T-cell (primary cell): ENCODE data around the gene ZBTB17. TPM values are rescaled to one million over a fixed set of nuclear protein-coding genes. Genes with fewer than 3 reads are reported as not detected.

Experiments
- ATAC-seq, 4 experiments: fragments of 200-7000 bp in 3 of 4; fragments of 150-1000 bp in 1 of 4; cut with Tn5 transposase; replicated peaks in 1 of 4; 1 replicate in 3 of 4; 2 replicates in 1 of 4; pipeline ENCODE4 v1.10.0; 2021; ENCODE audit warnings: moderate library complexity in 3 of 4, mild to moderate bottlenecking in 2 of 4, moderate number of reproducible peaks in 1 of 4
- CTCF ChIA-PET, 2 donors: fragments of 300-600 bp; sonication (Branson Sonifier 250); formaldehyde crosslinking; loops; one replicate each; lab custom pipeline; 2022; ENCODE audit warnings: antibody characterized with exemption in 2 of 2; lab: Charles Lee
- POLR2A ChIA-PET, 2 donors: fragments of 300-600 bp; sonication (Branson Sonifier 250); formaldehyde crosslinking; loops; one replicate each; lab custom pipeline; 2022; ENCODE audit warnings: antibody characterized with exemption in 2 of 2; lab: Charles Lee
- DNase-seq, 35 experiments: peaks; one replicate each; pipeline versions ENCODE4 v3.0.0 to v3.0.0-alpha.2; 2013 to 2023
- H3K27ac ChIP-seq: one replicate; pipeline ENCODE4 v1.5.1; 2013; ENCODE audit warnings: low read length
- H3K27me3 ChIP-seq, 2 experiments: replicated peaks in 1 of 2; 1 replicate in 1 of 2; 2 replicates in 1 of 2; pipeline versions ENCODE4 v1.6.1 to v1.7.0; 2013; ENCODE audit warnings: low read length in 1 of 2, mixed read lengths in 1 of 2; ENCODE audit not compliant: control insufficient read depth in 2 of 2, insufficient read depth in 2 of 2; ENCODE audit errors: extremely low read depth in 1 of 2
- H3K36me3 ChIP-seq, 2 donors: 1 replicate in 1 of 2; 2 replicates in 1 of 2; pipeline versions ENCODE4 v1.6.1 to v1.7.0; 2013; ENCODE audit warnings: low read length in 1 of 2; ENCODE audit not compliant: control insufficient read depth in 2 of 2, insufficient read depth in 1 of 2; ENCODE audit errors: extremely low read depth in 1 of 2
- H3K4me1 ChIP-seq, 2 experiments: 1 replicate in 1 of 2; 2 replicates in 1 of 2; pipeline versions ENCODE4 v1.6.1 to v1.7.0; 2013; ENCODE audit warnings: low read length in 2 of 2, mixed read lengths in 1 of 2; ENCODE audit not compliant: insufficient read depth in 2 of 2, control insufficient read depth in 1 of 2; ENCODE audit errors: extremely low read depth in 1 of 2
- H3K4me3 ChIP-seq, 2 donors: 1 replicate in 1 of 2; 2 replicates in 1 of 2; pipeline versions ENCODE4 v1.5.1 to v1.7.0; 2013; ENCODE audit warnings: mild to moderate bottlenecking in 2 of 2, low read length in 1 of 2, moderate library complexity in 1 of 2; ENCODE audit not compliant: control insufficient read depth in 1 of 2; ENCODE audit errors: extremely low read depth in 1 of 2
- H3K9me3 ChIP-seq: 2 replicates; pipeline ENCODE4 v1.7.0; 2013
- H3K27ac Mint-ChIP-seq, 2 donors: one replicate each; pipeline ENCODE4 v1.8.0; 2020 to 2021; ENCODE audit warnings: mild to moderate bottlenecking in 2 of 2, mixed read lengths in 2 of 2
- H3K27me3 Mint-ChIP-seq, 2 donors: one replicate each; pipeline ENCODE4 v1.8.0; 2021 to 2022; ENCODE audit warnings: mixed read lengths in 2 of 2
- H3K36me3 Mint-ChIP-seq: one replicate; pipeline ENCODE4 v1.8.0; 2021; ENCODE audit warnings: mixed read lengths
- H3K4me1 Mint-ChIP-seq, 3 donors: one replicate each; pipeline ENCODE4 v1.8.0; 2020 to 2022; ENCODE audit warnings: mixed read lengths in 3 of 3, mild to moderate bottlenecking in 1 of 3
- H3K4me3 Mint-ChIP-seq, 3 donors: one replicate each; pipeline ENCODE4 v1.8.0; 2020 to 2022; ENCODE audit warnings: mild to moderate bottlenecking in 3 of 3, mixed read lengths in 3 of 3, moderate library complexity in 3 of 3
- H3K9me3 Mint-ChIP-seq, 3 donors: one replicate each; pipeline ENCODE4 v1.8.0; 2020 to 2022; ENCODE audit warnings: mixed read lengths in 3 of 3
- WGBS: methylation state at CpG from one replicate; pipeline ENCODE4 v1.1.5; 2013; ENCODE audit warnings: missing lambda C conversion rate; ENCODE audit not compliant: insufficient coverage; 5-methylcytosine and 5-hydroxymethylcytosine counted together
- total RNA-seq, 35 experiments: library from RNA in 6 of 35; stranded (reverse) in 6 of 35; fragments of 120-200 nt in 1 of 35; gene quantifications; one replicate each; pipeline versions ENCODE4 v1.2.1 to v1.2.4 and lab custom pipeline; 2013 to 2026

Gene ZBTB17
- total RNA-seq, 5 donors from 2014 or later (not counting 1 experiment from before 2014, with no cell fraction given), result 66.6 to 82.6 (median 78.3) TPM

DNA sequence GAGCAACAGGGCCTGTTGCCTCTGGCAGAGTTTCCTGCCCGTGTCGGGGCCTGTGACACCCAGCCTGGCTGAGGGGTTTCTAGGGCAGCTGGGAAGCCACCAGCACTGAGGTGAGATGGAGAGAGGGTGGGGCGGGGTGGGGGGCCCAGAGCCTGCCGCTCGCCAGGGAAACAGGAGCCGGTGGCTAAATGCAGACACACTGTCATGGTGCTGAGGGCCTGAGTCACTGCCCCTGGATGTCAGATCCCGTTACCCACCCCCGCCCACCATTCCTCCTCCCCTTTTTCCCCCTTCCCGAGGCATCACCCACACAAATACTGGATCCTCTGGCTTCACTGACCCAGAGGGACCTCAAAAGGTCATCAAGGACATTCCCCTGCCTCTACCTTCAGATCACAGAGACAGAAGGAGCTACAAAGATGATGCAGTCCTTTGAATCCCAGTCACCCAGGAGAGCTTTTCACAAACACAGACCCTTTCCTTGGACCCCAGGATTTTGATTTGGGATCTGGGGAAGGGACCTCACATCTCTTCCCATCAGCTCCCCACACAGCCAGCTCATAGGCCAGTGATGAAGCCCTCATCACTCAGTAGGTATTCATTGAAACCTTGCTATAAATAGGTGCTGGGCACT, 43.9 kb upstream of the ZBTB17 start:
- H3K27ac Mint-ChIP-seq, result no peak overlapping the region
- Histone ChIP-seq H3K36me3 (no peaks in the 10 kb centered on the region), H3K4me1 (no peaks in the 10 kb centered on the region), H3K9me3 (no peaks in the 10 kb centered on the region), H3K27ac (no peak overlapping the region), H3K27me3 (peaks cover 0 to 37% of the 10 kb centered on the region in 2 experiments), H3K4me3 (no peak overlapping the region)
- no peaks in the 10 kb centered on the region for H3K36me3 Mint-ChIP-seq
- DNase-seq (no peak), ATAC-seq (no peak)
- ChIA-PET POLR2A (no interaction called here), CTCF (interaction anchor here in 1 of 2 donors (0.5 kb wide), 1 partner anchor 932 kb away, joined by 3 read pairs; no protein-coding TSS in a partner anchor)
- H3K4me1 Mint-ChIP-seq, result no peaks in the 10 kb centered on the region
- peaks cover 0 to 17% of the 10 kb centered on the region in 2 donors for H3K27me3 Mint-ChIP-seq
- H3K4me3 Mint-ChIP-seq, result no peak overlapping the region
- no peaks in the 10 kb centered on the region for H3K9me3 Mint-ChIP-seq
- 74% methylated on average over 6 of the region's 9 CpGs for whole genome bisulfite sequencing

- Mint-ChIP-seq H3K4me1 (peaks cover 0 to 1% (median 0%) of the 10 kb centered on the region in 3 donors), H3K9me3 (no peaks in the 10 kb centered on the region), H3K4me3 (no peak overlapping the region), H3K27ac (no peak overlapping the region), H3K36me3 (no peaks in the 10 kb centered on the region), H3K27me3 (peaks cover 0 to 22% of the 10 kb centered on the region in 2 donors)
- Histone ChIP-seq H3K9me3 (no peaks in the 10 kb centered on the region), H3K27ac (no peak overlapping the region), H3K4me3 (no peak overlapping the region), H3K36me3 (no peaks in the 10 kb centered on the region), H3K27me3 (peaks cover 0 to 42% of the 10 kb centered on the region in 2 experiments), H3K4me1 (no peaks in the 10 kb centered on the region)
- ATAC-seq (no peak), DNase-seq (no peak)
- ChIA-PET POLR2A (interaction anchor here in 1 of 2 donors (0.6 kb wide), 1 partner anchor 55 kb away, joined by 3 read pairs; no protein-coding TSS in a partner anchor), CTCF (interaction anchor here in 1 of 2 donors (0.5 kb wide), 1 partner anchor 103 kb away, joined by 7 read pairs; no protein-coding TSS in a partner anchor)
- 90% methylated on average over 19 of the region's 23 CpGs for whole genome bisulfite sequencing
Observed at GRCh38 chr1:16018749-16019643, 43.1 kb upstream of the ZBTB17 start.

- POLR2A ChIA-PET, result interaction anchor here in 1 of 2 donors (0.6 kb wide), 1 partner anchor 54 kb away, joined by 3 read pairs; no protein-coding TSS in a partner anchor
- no peak overlapping the region for H3K27ac Mint-ChIP-seq
- H3K27me3 Mint-ChIP-seq, result peaks cover 0 to 25% of the 10 kb centered on the region in 2 donors
- peaks cover 0 to 1% (median 0%) of the 10 kb centered on the region in 3 donors for H3K4me1 Mint-ChIP-seq
- Histone ChIP-seq H3K4me3 (no peak overlapping the region), H3K4me1 (peaks cover 0 to under 1% of the 10 kb centered on the region in 2 experiments), H3K27me3 (peaks cover 0 to 45% of the 10 kb centered on the region in 2 experiments), H3K36me3 (no peaks in the 10 kb centered on the region), H3K9me3 (no peaks in the 10 kb centered on the region), H3K27ac (no peak overlapping the region)
- no peak overlapping the region for H3K4me3 Mint-ChIP-seq
- H3K36me3 Mint-ChIP-seq, result no peaks in the 10 kb centered on the region
- H3K9me3 Mint-ChIP-seq, result no peaks in the 10 kb centered on the region
- CTCF ChIA-PET, result interaction anchor here in 1 of 2 donors (0.5 kb wide), 1 partner anchor 102 kb away, joined by 7 read pairs; no protein-coding TSS in a partner anchor
- no peak for ATAC-seq
- DNase-seq, result no peak
- WGBS, result 60% methylated on average over 1 of the region's 4 CpGs
Observed at GRCh38 chr1:16018308-16018707, 42.4 kb upstream of the ZBTB17 start.

- peaks cover 0 to 52% of the 10 kb centered on the region in 2 experiments for H3K27me3 ChIP-seq
- no peak for DNase-seq
- CTCF ChIA-PET, result no interaction called here
- 85% methylated on average over 30 of the region's 37 CpGs for WGBS
- peaks cover 0 to 7% of the 10 kb centered on the region in 2 experiments for H3K4me1 ChIP-seq
- POLR2A ChIA-PET, result no interaction called here
- no peaks in the 10 kb centered on the region for H3K9me3 ChIP-seq
- H3K27me3 Mint-ChIP-seq, result peaks cover 0 to 25% of the 10 kb centered on the region in 2 donors
- no peaks in the 10 kb centered on the region for H3K36me3 Mint-ChIP-seq
- H3K4me3 Mint-ChIP-seq, result no peak within 1 kb of the TSS
- peaks cover 0 to 2% (median under 1%) of the 10 kb centered on the region in 3 donors for H3K4me1 Mint-ChIP-seq
- no peak within 1 kb of the TSS for H3K27ac ChIP-seq
- ATAC-seq, result no peak
- H3K4me3 ChIP-seq, result no peak within 1 kb of the TSS
- no peaks in the 10 kb centered on the region for H3K9me3 Mint-ChIP-seq
- no peak within 1 kb of the TSS for H3K27ac Mint-ChIP-seq
- no peaks in the 10 kb centered on the region for H3K36me3 ChIP-seq
Observed at GRCh38 chr1:16017461-16018303, 41.8 kb upstream of the ZBTB17 start, which contains the start of gene HSPB7. HSPB7 (minus strand) TSS chr1:16018043; CDS start chr1:16017963, 80 bp downstream.

GRCh38 chr1:16017076-16017460, 41.2 kb upstream of the ZBTB17 start:
- WGBS, result 89% methylated on average over 3 of the region's 10 CpGs
- CTCF ChIA-PET, result interaction anchor here in 1 of 2 donors (0.5 kb wide), 1 partner anchor 16 kb away, joined by 3 read pairs; no protein-coding TSS in a partner anchor

More at GRCh38 chr1:16017076-16017460, 41.2 kb upstream of the ZBTB17 start:
- Histone ChIP-seq H3K36me3 (no peaks in the 10 kb centered on the region), H3K27me3 (peaks cover 0 to 55% of the 10 kb centered on the region in 2 experiments), H3K27ac (no peak overlapping the region), H3K9me3 (no peaks in the 10 kb centered on the region), H3K4me3 (no peak overlapping the region), H3K4me1 (peaks cover 3 to 13% of the 10 kb centered on the region in 2 experiments)
- DNase-seq (no peak), ATAC-seq (no peak)
- Mint-ChIP-seq H3K9me3 (no peaks in the 10 kb centered on the region), H3K36me3 (no peaks in the 10 kb centered on the region), H3K4me3 (no peak overlapping the region), H3K4me1 (peaks cover 4 to 7% (median 5%) of the 10 kb centered on the region in 3 donors), H3K27me3 (peaks cover 0 to 25% of the 10 kb centered on the region in 2 donors), H3K27ac (no peak overlapping the region)
- POLR2A ChIA-PET, result interaction anchor here in 1 of 2 donors (0.6 kb wide), 1 partner anchor 136 kb away, joined by 4 read pairs; no protein-coding TSS in a partner anchor
